Raji (cell line): ENCODE measurements around the gene RAB7B.

ENCODE experiments used
- POLR2A ChIP-seq: IDR thresholded peaks from 2 replicates; pipeline ENCODE4 v1.6.1; 2011; ENCODE audit warnings: low read depth, low read length, control low read depth; ENCODE audit not compliant: insufficient read depth

Gene RAB7B

DNA sequence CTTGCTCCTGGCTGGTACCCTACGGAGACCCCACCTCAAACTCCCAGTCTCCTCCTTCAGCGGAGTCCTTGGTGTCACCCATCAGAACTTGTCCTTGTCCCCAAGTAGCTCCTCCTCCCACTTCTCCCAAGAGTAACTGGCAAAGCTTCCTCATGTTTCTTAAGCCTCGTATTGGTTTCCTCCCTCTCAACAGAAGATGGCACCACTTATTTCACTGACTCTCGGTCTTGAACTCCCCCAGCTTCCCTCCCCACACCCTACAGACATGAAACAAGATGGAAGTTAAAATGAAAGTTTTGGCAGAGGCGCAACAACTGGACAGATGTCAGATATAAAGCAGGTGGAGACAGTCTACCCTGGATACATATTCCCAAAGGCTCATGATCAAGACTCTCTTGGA is 13.4 kb downstream of the RAB7B start:
- TF ChIP-seq POLR2A = no peak

- no peak for TF ChIP-seq POLR2A
Observed at GRCh38 chr1:205988585-205988995, 14.6 kb downstream of the RAB7B start.

DNA sequence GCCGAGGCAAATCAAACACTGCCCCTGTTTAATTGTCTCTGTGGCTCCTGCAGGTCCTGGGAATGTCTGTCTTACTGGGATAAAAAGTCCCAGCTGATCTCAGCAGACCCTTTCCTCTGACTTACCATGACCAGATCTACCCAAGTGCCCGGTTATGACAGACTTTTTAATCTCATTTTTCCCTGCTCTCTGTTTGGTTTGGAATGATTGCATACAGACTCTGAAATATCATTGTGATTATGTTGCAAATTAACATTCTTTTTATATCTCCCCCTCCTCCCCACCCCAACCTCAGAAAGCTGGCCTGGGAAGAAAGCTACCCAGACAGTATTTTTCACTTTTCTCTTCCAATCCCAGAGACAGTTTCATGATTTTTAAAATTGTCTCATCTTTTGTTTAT is 16.3 kb downstream of the RAB7B start:
- TF ChIP-seq POLR2A = no peak

DNA sequence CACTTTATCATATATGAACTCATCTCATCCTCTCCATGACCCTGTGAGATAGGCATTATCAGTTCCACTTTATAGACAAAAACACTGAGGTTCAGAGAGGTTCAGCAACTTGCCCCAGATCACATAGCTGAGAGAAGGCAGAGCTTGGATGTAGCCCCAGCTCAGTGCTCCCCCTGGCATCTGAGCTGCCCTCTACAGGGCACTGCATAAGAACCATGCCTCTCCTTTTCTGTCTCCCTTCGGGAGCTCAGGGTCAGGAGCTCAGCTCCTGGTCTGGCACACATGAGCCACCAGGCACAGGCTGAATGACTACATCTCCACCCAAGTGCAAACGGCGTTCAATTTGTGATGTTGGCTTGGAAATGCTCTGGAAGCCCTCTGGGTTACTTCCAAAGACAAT is 16.9 kb downstream of the RAB7B start:
- no peak for TF ChIP-seq POLR2A

- TF ChIP-seq POLR2A = no peak
Observed at GRCh38 chr1:205985330-205986005, 17.7 kb downstream of the RAB7B start.

DNA sequence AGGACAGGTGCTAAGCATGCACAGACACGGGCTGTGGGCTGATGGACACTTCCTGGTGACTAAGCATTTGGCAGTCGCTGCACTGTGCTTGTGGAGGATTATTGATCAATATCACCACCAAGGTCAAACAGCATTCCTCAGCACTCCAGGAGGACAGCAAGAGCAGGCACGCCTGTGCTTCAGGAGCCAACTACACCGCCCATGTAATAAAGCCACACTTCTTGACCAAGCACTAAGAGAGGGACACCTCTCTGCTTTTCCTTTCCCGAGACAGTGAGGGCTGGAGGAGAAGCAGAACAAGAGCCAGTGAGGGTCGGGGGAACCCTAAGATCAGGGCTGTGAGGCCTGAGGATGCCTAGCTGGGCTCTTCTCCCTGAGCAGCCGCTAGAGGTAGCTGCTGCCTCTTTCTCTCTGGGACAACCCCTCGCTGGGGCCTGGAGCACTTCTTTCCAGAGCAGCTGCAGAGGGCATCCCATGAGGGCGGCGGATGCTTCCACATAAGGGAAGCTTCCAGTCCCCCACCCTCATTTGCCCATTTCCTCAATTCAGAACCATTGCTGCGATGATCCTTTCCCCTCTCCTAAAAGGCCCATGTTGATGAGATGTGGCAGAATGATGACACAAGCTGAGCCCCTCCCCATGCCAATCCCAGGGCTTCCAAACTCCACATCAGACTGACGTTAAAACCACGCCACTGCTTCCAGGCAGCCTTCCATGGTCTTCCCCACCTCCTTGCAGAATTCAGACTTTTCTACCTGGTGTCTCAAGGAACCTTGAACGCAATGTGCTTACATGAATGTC is 19.1 kb downstream of the RAB7B start:
- no peak for TF ChIP-seq POLR2A

- TF ChIP-seq POLR2A = no peak
Observed at GRCh38 chr1:205981257-205981656, 21.9 kb downstream of the RAB7B start.

GRCh38 chr1:205980237-205980870 is 22.8 kb downstream of the RAB7B start:
- no peak for TF ChIP-seq POLR2A

- no peak for TF ChIP-seq POLR2A
Observed at GRCh38 chr1:205979301-205979700, 23.9 kb downstream of the RAB7B start.

- TF ChIP-seq POLR2A = no peak
Observed at GRCh38 chr1:205978676-205979075, 24.5 kb downstream of the RAB7B start.

DNA sequence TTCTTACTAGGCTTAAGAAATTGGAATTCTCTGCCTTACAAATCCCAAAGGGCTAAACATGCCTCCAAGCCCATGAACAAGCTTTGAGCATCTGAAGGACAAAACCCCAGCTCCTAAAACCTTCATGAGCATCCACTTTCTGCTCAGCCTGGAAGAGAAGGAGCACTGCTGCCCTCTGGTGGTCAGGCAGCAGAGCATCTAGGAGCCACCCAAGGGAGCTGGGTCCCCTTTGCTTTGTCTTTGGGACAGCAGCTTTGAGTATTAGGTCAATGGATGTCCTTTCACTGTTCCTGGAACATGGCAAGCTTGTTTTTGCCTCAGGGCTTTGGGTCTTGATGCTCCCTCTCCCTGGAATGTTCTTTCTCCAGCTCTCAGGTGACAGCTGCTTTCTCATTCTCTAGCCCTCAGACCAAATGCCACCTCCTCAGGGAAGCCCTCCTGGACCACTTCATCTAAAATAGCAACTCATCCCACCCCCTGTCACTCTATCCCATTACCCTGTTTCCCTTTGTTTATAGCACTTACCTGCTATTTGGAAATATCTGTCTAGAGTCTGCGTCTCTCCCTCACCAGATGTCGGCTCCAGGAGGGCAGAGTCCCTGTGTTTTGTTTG is 25.7 kb downstream of the RAB7B start:
- TF ChIP-seq POLR2A = no peak

- no peak for TF ChIP-seq POLR2A
Observed at GRCh38 chr1:205976708-205977401, 26.3 kb downstream of the RAB7B start.

GRCh38 chr1:205976036-205976435 is 27.2 kb downstream of the RAB7B start:
- no peak for TF ChIP-seq POLR2A

- TF ChIP-seq POLR2A = no peak
Observed at GRCh38 chr1:205975387-205975998, 27.7 kb downstream of the RAB7B start.

- TF ChIP-seq POLR2A = no peak
Observed at GRCh38 chr1:205974712-205975111, 28.5 kb downstream of the RAB7B start.
